Stimulated activated CD8-positive, alpha-beta memory T cell treated with anti-CD3 and anti-CD28 coated beads, Interleukin-4, amount 100 ng/mL, for 48 hours (primary cell): ENCODE measurements around the gene CFAP65.

Source experiments
- DNase-seq: peaks from one replicate; pipeline ENCODE4 v3.0.0-alpha.2; 2020

CFAP65 gene

GRCh38 chr2:219059725-219060682, 18.7 kb upstream of the CFAP65 start:
- no peak for DNase-seq

- DNase-seq: no peak
These were observed 18.0 kb upstream of the CFAP65 start for GRCh38 chr2:219059375-219059724.

GRCh38 chr2:219058541-219059374, 17.4 kb upstream of the CFAP65 start:
- DNase-seq: no peak

GRCh38 chr2:219057709-219058540, 16.6 kb upstream of the CFAP65 start:
- DNase-seq: peak; percentile 88

GRCh38 chr2:219056896-219057708, 15.8 kb upstream of the CFAP65 start:
- no peak for DNase-seq

- DNase-seq: no peak
These were observed 15.0 kb upstream of the CFAP65 start for GRCh38 chr2:219056176-219056895.

GRCh38 chr2:219054956-219055903, 13.9 kb upstream of the CFAP65 start:
- DNase-seq: no peak

GRCh38 chr2:219049282-219049681, 8.0 kb upstream of the CFAP65 start:
- no peak for DNase-seq

GRCh38 chr2:219045937-219046550, 4.7 kb upstream of the CFAP65 start:
- peak; percentile 53 for DNase-seq

- DNase-seq: no peak
These were observed 1.4 kb upstream of the CFAP65 start for GRCh38 chr2:219042750-219043149.

- no peak for DNase-seq
These were observed 841 bp upstream of the CFAP65 start for GRCh38 chr2:219042157-219042556.

- DNase-seq: no peak
These were observed 2.7 kb downstream of the CFAP65 start for GRCh38 chr2:219038600-219038999.

- DNase-seq: no peak
These were observed 3.4 kb downstream of the CFAP65 start for GRCh38 chr2:219037783-219038499.

GRCh38 chr2:219035942-219036341, 5.4 kb downstream of the CFAP65 start:
- DNase-seq: no peak

- no peak for DNase-seq
These were observed 6.5 kb downstream of the CFAP65 start for GRCh38 chr2:219034823-219035222.

GRCh38 chr2:219032051-219032745, 9.1 kb downstream of the CFAP65 start:
- no peak for DNase-seq

GRCh38 chr2:219031005-219031738, 10.1 kb downstream of the CFAP65 start:
- no peak for DNase-seq
